ENCODE results near the gene SNF8.

- TF ChIP-seq CTCF (IDR thresholded peaks at IDR 0.05) (no peak), MAX (CRISPR knock-in tag; IDR thresholded peaks at IDR 0.05) (no peak), NR3C1 (CRISPR knock-in tag; conservative IDR thresholded peaks at IDR 0.05; ENCODE audit: low read depth) (no peak)
Measured at GRCh38 chr17:48992444-48992843, 47.8 kb upstream of the SNF8 start.
